Psoas muscle (tissue), 8 donors: ENCODE results near the gene NAPSA. TPM values are rescaled to one million over a fixed set of nuclear protein-coding genes. Genes with fewer than 3 reads are reported as not detected.

Source experiments
- ATAC-seq, 4 donors: fragments of 200-7000 bp; cut with Tn5 transposase; one replicate each; pipeline ENCODE4 v1.9.1; 2020; ENCODE audit warnings: moderate library complexity in 3 of 4, mild to moderate bottlenecking in 2 of 4
- DNase-seq, 2 donors: peaks; one replicate each; pipeline ENCODE4 v3.0.0-alpha.2; 2020
- H3K27ac ChIP-seq: fragments of 200-600 bp; one replicate; pipeline ENCODE4 v1.8.0; 2022
- H3K27me3 ChIP-seq, 3 donors: fragments of 200-600 bp in 1 of 3; one replicate each; pipeline versions ENCODE4 v1.6.1 to v1.8.0; 2013 to 2022; ENCODE audit warnings: low read length in 2 of 3, mild to moderate bottlenecking in 2 of 3, moderate library complexity in 1 of 3; ENCODE audit not compliant: insufficient read depth in 3 of 3
- H3K36me3 ChIP-seq, 2 donors: fragments of 200-600 bp in 1 of 2; one replicate each; pipeline versions ENCODE4 v1.6.1 to v1.8.0; 2013 to 2022; ENCODE audit warnings: low read depth in 1 of 2, mild to moderate bottlenecking in 1 of 2, moderate library complexity in 1 of 2; ENCODE audit not compliant: insufficient read depth in 1 of 2
- H3K4me1 ChIP-seq: fragments of 200-600 bp; one replicate; pipeline ENCODE4 v1.8.0; 2022
- H3K4me3 ChIP-seq: fragments of 200-600 bp; one replicate; pipeline ENCODE4 v1.8.0; 2022; ENCODE audit warnings: mild to moderate bottlenecking
- H3K9me3 ChIP-seq: fragments of 200-600 bp; one replicate; pipeline ENCODE4 v1.8.0; 2022
- CTCF ChIP-seq: fragments of 200-600 bp; IDR thresholded peaks from one replicate; pipeline ENCODE4 v1.8.0; 2022; ENCODE audit warnings: antibody characterized with exemption
- WGBS, 3 donors: extraction: QIAGEN DNeasy Blood & Tissue Kit; methylation state at CpG; one replicate each; pipeline versions ENCODE4 v1.1.6 to v1.1.7; 2013; 5-methylcytosine and 5-hydroxymethylcytosine counted together
- intact Hi-C, 2 donors: fragments of 100-400 bp; cut with DNase I; formaldehyde crosslinking; loops; one replicate each; pipeline versions ENCODE4 v1.11.0 to v1.14.2; 2022
- polyA plus RNA-seq, 3 donors: library from polyadenylated mRNA; stranded (reverse); fragments of 200-250 nt; gene quantifications; one replicate each; pipeline ENCODE4 v1.2.3, GENCODE V29; 2013
- total RNA-seq, 4 donors: library from RNA; stranded (reverse); fragmentation: NEBNext Ultra II Directional in 2 of 4; extraction: Animal tissue kit (Norgen Biotek cat#: 25700) in 2 of 4; gene quantifications; one replicate each; pipeline versions ENCODE4 v1.2.1 to v1.2.4, GENCODE V29; 2021 to 2023
- donor health status: healthy with polysubstance abuse.
- donor health status: DM: no; HTN: no; CAD: no; lungs with moderate emphysema.
- donor health status: Bipolar disorder and iron deficiency.
- donor health status: healthy.
- donor health status: DM: yes; HTN: yes; CAD: no.
- donor health status: DM: no; HTN: no; CAD: no.
- donor health status: DM: no; HTN: no; CAD: no.
- donor health status: DM: yes; HTN: yes; CAD: no.

NAPSA gene
- total and polyA plus RNA-seq, 7 donors: 0.10 to 0.47 (median 0.27) TPM; not detected in 3

DNA sequence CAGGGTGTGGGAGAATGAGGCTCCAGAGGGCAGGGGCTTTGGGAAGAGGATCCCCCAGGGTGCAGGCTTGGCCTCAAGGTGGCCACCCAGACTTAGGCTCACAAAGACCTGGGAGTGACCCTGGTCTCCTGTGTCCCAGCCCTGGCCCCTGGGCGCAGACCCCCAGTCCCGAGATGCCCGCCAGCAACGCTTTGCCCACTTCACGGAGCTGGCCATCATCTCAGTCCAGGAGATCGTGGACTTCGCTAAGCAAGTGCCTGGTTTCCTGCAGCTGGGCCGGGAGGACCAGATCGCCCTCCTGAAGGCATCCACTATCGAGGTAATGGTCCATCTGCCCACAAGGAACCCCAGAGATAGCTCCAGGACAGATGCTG, 13.4 kb upstream of the NAPSA start:
- intact Hi-C loops: no loop called here
- Histone ChIP-seq H3K4me1 (peaks cover 7% of the 10 kb centered on the region), H3K4me3 (no peak overlapping the region), H3K36me3 (peaks cover 0 to 60% of the 10 kb centered on the region in 2 donors), H3K27me3 (no peaks in the 10 kb centered on the region), H3K27ac (no peak overlapping the region), H3K9me3 (no peaks in the 10 kb centered on the region)
- ATAC-seq (no peak), DNase-seq (no peak)
- WGBS, 3 donors: 90 to 96% (median 93%) methylated on average over 10 of the region's 10 CpGs
- no peak for TF ChIP-seq CTCF

DNA sequence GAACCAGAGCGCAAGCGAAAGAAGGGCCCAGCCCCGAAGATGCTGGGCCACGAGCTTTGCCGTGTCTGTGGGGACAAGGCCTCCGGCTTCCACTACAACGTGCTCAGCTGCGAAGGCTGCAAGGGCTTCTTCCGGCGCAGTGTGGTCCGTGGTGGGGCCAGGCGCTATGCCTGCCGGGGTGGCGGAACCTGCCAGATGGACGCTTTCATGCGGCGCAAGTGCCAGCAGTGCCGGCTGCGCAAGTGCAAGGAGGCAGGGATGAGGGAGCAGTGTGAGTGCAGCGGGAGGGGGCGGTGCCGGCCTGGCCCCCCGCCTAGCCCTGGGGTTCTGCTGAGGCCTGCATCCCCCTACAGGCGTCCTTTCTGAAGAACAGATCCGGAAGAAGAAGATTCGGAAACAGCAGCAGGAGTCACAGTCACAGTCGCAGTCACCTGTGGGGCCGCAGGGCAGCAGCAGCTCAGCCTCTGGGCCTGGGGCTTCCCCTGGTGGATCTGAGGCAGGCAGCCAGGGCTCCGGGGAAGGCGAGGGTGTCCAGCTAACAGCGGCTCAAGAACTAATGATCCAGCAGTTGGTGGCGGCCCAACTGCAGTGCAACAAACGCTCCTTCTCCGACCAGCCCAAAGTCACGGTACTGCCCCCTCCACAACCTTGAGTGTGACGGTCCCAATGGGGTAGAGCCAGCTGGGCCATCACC, 12.9 kb upstream of the NAPSA start:
- intact Hi-C loops: no loop called here
- H3K9me3 ChIP-seq: no peaks in the 10 kb centered on the region
- H3K4me1 ChIP-seq: peaks cover 7% of the 10 kb centered on the region
- no peaks in the 10 kb centered on the region for H3K27me3 ChIP-seq
- no peak overlapping the region for H3K27ac ChIP-seq
- no peak overlapping the region for H3K4me3 ChIP-seq
- TF ChIP-seq CTCF: no peak
- peaks cover 0 to 60% of the 10 kb centered on the region in 2 donors for H3K36me3 ChIP-seq
- ATAC-seq (no peak), DNase-seq (no peak)
- WGBS, 3 donors: 89 to 93% (median 90%) methylated on average over 36 of the region's 36 CpGs

DNA sequence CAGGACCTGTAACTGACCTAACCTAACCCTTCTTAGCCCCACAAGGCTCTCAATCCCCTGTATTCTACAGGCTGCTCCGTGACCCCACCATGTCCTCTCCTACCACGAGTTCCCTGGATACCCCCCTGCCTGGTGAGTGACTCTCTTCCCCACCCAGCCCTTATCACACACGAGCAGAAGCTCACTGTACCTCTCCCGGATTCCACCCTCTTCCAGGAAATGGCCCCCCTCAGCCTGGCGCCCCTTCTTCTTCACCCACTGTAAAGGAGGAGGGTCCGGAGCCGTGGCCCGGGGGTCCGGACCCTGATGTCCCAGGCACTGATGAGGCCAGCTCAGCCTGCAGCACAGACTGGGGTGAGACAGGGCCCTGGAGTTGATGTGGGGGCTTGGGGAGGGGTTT, 12.1 kb upstream of the NAPSA start:
- Histone ChIP-seq H3K36me3 (peaks cover 0 to 54% of the 10 kb centered on the region in 2 donors), H3K4me1 (peaks cover 14% of the 10 kb centered on the region), H3K27me3 (no peaks in the 10 kb centered on the region), H3K27ac (no peak overlapping the region), H3K4me3 (no peak overlapping the region), H3K9me3 (no peaks in the 10 kb centered on the region)
- no peak for DNase-seq
- intact Hi-C loops: no loop called here
- WGBS, 3 donors: 76 to 81% (median 77%) methylated on average over 9 of the region's 9 CpGs
- TF ChIP-seq CTCF: no peak
- no peak for ATAC-seq

DNA sequence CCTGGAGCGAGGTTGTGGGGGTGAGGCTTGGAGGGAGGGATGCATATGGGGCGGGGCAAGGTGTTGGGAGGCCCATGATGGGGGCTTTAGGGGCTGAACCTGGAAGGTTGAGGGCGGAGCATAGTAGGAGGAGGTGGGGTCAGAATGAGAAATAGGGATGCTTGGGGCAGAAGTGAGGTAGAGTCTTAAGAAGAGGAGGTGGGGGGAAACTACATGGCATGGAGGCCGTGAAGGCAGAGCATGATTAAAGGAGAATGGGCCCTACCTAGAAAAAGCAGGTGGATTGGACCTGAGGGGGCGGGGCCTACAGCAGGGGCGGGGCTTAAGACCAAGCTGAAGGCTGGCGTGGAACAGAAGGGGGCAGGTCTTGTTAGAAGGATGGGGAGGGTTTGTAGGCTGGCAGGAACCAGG, 11.6 kb upstream of the NAPSA start:
- intact Hi-C loops: no loop called here
- DNase-seq (peak; percentile 42 to 68), ATAC-seq (peak in 3 of 4 donors; percentile 0 to 18 (median 15))
- no peak for TF ChIP-seq CTCF
- Histone ChIP-seq H3K9me3 (no peaks in the 10 kb centered on the region), H3K4me1 (peaks cover 15% of the 10 kb centered on the region), H3K4me3 (peak overlapping the region; percentile 91), H3K27me3 (no peaks in the 10 kb centered on the region), H3K27ac (no peak overlapping the region), H3K36me3 (peaks cover 0 to 50% of the 10 kb centered on the region in 2 donors)
- WGBS, 3 donors: 54 to 57% (median 55%) methylated on average over 7 of the region's 7 CpGs
